GM23338 (cell line): ENCODE data around the gene RS1. TPM values are rescaled to one million over a fixed set of nuclear protein-coding genes. Genes with fewer than 3 reads are reported as not detected.

ENCODE experiments used
- ATAC-seq: fragments of 200-7000 bp; cut with Tn5 transposase; 3 replicates; pipeline ENCODE4 v1.9.1; 2020
- DNase-seq: peaks from one replicate; pipeline ENCODE4 v3.0.0-alpha.2; 2015; ENCODE audit warnings: low spot score
- H2AFZ ChIP-seq: fragments of 200-600 bp; sonication (generic); 2 replicates; pipeline ENCODE4 v1.8.0; 2016; ENCODE audit warnings: antibody characterized with exemption, mild to moderate bottlenecking, moderate library complexity
- H3F3A ChIP-seq: fragments of 200-600 bp; sonication (generic); replicated peaks from 2 replicates; pipeline ENCODE4 v1.8.0; 2017; ENCODE audit warnings: antibody characterized with exemption, mixed run types, low read depth
- H3K27ac ChIP-seq: fragments of 200-600 bp; sonication (generic); 2 replicates; pipeline ENCODE4 v1.6.1; 2016; ENCODE audit warnings: low read depth
- H3K27me3 ChIP-seq: fragments of 200-600 bp; sonication (generic); 2 replicates; pipeline ENCODE4 v1.8.0; 2016; ENCODE audit warnings: mild to moderate bottlenecking, mixed run types, moderate library complexity; ENCODE audit not compliant: insufficient read depth
- H3K36me3 ChIP-seq: fragments of 200-600 bp; sonication (generic); 2 replicates; pipeline ENCODE4 v1.8.0; 2016; ENCODE audit warnings: mild to moderate bottlenecking; ENCODE audit not compliant: insufficient read depth
- H3K4me1 ChIP-seq: fragments of 200-600 bp; sonication (generic); 2 replicates; pipeline ENCODE4 v1.8.0; 2016; ENCODE audit warnings: mild to moderate bottlenecking, moderate library complexity; ENCODE audit not compliant: insufficient read depth
- H3K4me2 ChIP-seq: fragments of 200-600 bp; sonication (generic); 2 replicates; pipeline ENCODE4 v1.7.1; 2017; ENCODE audit warnings: mixed run types
- H3K4me3 ChIP-seq: fragments of 200-600 bp; sonication (generic); 2 replicates; pipeline ENCODE4 v1.6.1; 2016; ENCODE audit warnings: mixed run types
- H3K79me2 ChIP-seq: fragments of 200-600 bp; sonication (generic); replicated peaks from 2 replicates; pipeline ENCODE4 v1.8.0; 2017; ENCODE audit warnings: mild to moderate bottlenecking; ENCODE audit not compliant: insufficient read depth
- H3K9me2 ChIP-seq: fragments of 200-600 bp; sonication (generic); 2 replicates; pipeline ENCODE4 v1.8.0; 2017; ENCODE audit not compliant: insufficient read depth
- H4K20me1 ChIP-seq: fragments of 200-600 bp; sonication (generic); replicated peaks from 2 replicates; pipeline ENCODE4 v1.8.0; 2017; ENCODE audit warnings: mild to moderate bottlenecking; ENCODE audit not compliant: insufficient read depth
- H3K27ac Mint-ChIP-seq: 2 replicates; pipeline ENCODE4 v1.8.0; 2020; ENCODE audit warnings: inconsistent platforms, mild to moderate bottlenecking, moderate library complexity, mixed read lengths
- H3K27me3 Mint-ChIP-seq: 3 replicates; pipeline ENCODE4 v1.8.0; 2022; ENCODE audit warnings: low read depth, mild to moderate bottlenecking, moderate library complexity, mixed read lengths, inconsistent platforms; ENCODE audit not compliant: insufficient read depth, poor library complexity
- H3K36me3 Mint-ChIP-seq: 3 replicates; pipeline ENCODE4 v1.8.0; 2021; ENCODE audit warnings: low read depth, mild to moderate bottlenecking, inconsistent platforms, moderate library complexity, mixed read lengths
- H3K4me1 Mint-ChIP-seq: 3 replicates; pipeline ENCODE4 v1.8.0; 2020; ENCODE audit warnings: mild to moderate bottlenecking, inconsistent platforms, mixed read lengths
- H3K4me3 Mint-ChIP-seq: 3 replicates; pipeline ENCODE4 v1.8.0; 2021; ENCODE audit warnings: moderate library complexity, mild to moderate bottlenecking, inconsistent platforms, mixed read lengths
- H3K9me3 Mint-ChIP-seq: 3 replicates; pipeline ENCODE4 v1.8.0; 2020; ENCODE audit warnings: moderate library complexity, mild to moderate bottlenecking, inconsistent platforms, mixed read lengths
- CREB1 ChIP-seq: fragments of 250-450 bp; sonication (Bioruptor Pico); IDR thresholded peaks from 2 replicates; pipeline ENCODE4 v1.5.0; 2020; ENCODE audit warnings: low read depth, mild to moderate bottlenecking, moderate library complexity
- CTCF ChIP-seq, 2 experiments: fragments of 200-600 bp in 1 of 2; sonication (generic) in 1 of 2; conservative IDR thresholded peaks; 2 replicates each; pipeline versions ENCODE4 v1.5.1 to v1.6.1; 2016 to 2017; ENCODE audit warnings: antibody characterized with exemption in 2 of 2, low read depth in 2 of 2, mild to moderate bottlenecking in 2 of 2, moderate library complexity in 1 of 2
- ETS1 ChIP-seq: IDR thresholded peaks from 2 replicates; pipeline ENCODE4 v1.6.1; 2016; ENCODE audit warnings: antibody characterized with exemption
- EZH2 ChIP-seq: fragments of 200-600 bp; sonication (generic); IDR thresholded peaks from one replicate; pipeline ENCODE4 v1.8.0; 2017; ENCODE audit warnings: antibody characterized with exemption, mild to moderate bottlenecking, low read depth; ENCODE audit not compliant: unreplicated experiment
- EZH2phosphoT487 ChIP-seq: fragments of 200-600 bp; sonication (generic); IDR thresholded peaks from one replicate; pipeline ENCODE4 v1.8.1; 2018; ENCODE audit warnings: antibody characterized with exemption; ENCODE audit not compliant: unreplicated experiment
- JUNB ChIP-seq: IDR thresholded peaks from one replicate; pipeline ENCODE4 v1.6.1; 2016; ENCODE audit warnings: antibody characterized with exemption; ENCODE audit not compliant: unreplicated experiment
- NANOG ChIP-seq: IDR thresholded peaks from 2 replicates; pipeline ENCODE4 v1.6.1; 2016; ENCODE audit warnings: antibody characterized with exemption, borderline replicate concordance
- POLR2AphosphoS5 ChIP-seq: IDR thresholded peaks from 2 replicates; pipeline ENCODE4 v1.6.1; 2016; ENCODE audit warnings: antibody characterized with exemption, low read depth
- REST ChIP-seq: IDR thresholded peaks from one replicate; pipeline ENCODE4 v1.6.1; 2018; ENCODE audit warnings: antibody characterized with exemption; ENCODE audit not compliant: unreplicated experiment
- STAT1 ChIP-seq: IDR thresholded peaks from one replicate; pipeline ENCODE4 v1.6.1; 2016; ENCODE audit warnings: antibody characterized with exemption; ENCODE audit not compliant: unreplicated experiment
- ZNF114 ChIP-seq: fragments of 250-450 bp; sonication (Bioruptor Pico); IDR thresholded peaks from 2 replicates; pipeline ENCODE4 v1.5.0; 2020; ENCODE audit warnings: mild to moderate bottlenecking, moderate library complexity
- ZNF331 ChIP-seq: fragments of 250-450 bp; sonication (Bioruptor Pico); IDR thresholded peaks from 2 replicates; pipeline ENCODE4 v1.5.0; 2020; ENCODE audit warnings: low read depth, mild to moderate bottlenecking, moderate library complexity
- ZNF462 ChIP-seq: fragments of 250-450 bp; sonication (Bioruptor Pico); IDR thresholded peaks from 2 replicates; pipeline ENCODE4 v1.5.0; 2020; ENCODE audit warnings: mild to moderate bottlenecking, moderate library complexity
- polyA plus RNA-seq: library from polyadenylated mRNA; unstranded; fragments of >200 nt; fragmentation: Nextera tagmentation; extraction: Ambion mirVana; gene quantifications from 2 replicates; pipeline ENCODE4 v1.2.1, GENCODE V29; 2016
- total RNA-seq: library from RNA; depleted of rRNA; stranded (reverse); fragments of >200 nt; shearing (Covaris generic); gene quantifications from 2 replicates; pipeline ENCODE4 v1.2.3, GENCODE V29; 2014

RS1 gene
- total and polyA plus RNA-seq, 2 experiments from 2014 or later, result not detected

- Histone ChIP-seq H3K36me3 (no peaks in the 10 kb centered on the region), H4K20me1 (no peaks in the 10 kb centered on the region), H3K4me2 (no peak overlapping the region), H2AFZ (no peak overlapping the region), H3K4me3 (no peak overlapping the region), H3K27ac (no peak overlapping the region), H3K27me3 (no peaks in the 10 kb centered on the region), H3F3A (no peaks in the 10 kb centered on the region), H3K9me2 (no peaks in the 10 kb centered on the region), H3K79me2 (no peaks in the 10 kb centered on the region), H3K4me1 (no peaks in the 10 kb centered on the region)
- Mint-ChIP-seq H3K9me3 (peaks cover 6% of the 10 kb centered on the region; the same call in 2 of the 3 replicates), H3K4me1 (peaks cover under 1% of the 10 kb centered on the region; the same call in 1 of the 3 replicates), H3K36me3 (no peaks in the 10 kb centered on the region), H3K27ac (no peak overlapping the region), H3K4me3 (no peak overlapping the region), H3K27me3 (no peaks in the 10 kb centered on the region)
- TF ChIP-seq EZH2phosphoT487 (no peak), NANOG (no peak), ZNF462 (CRISPR knock-in tag) (no peak), ZNF331 (CRISPR knock-in tag) (no peak), REST (no peak), CTCF (conservative IDR thresholded peaks at IDR 0.05; ENCODE audit: low read depth in 2 of 2) (no peak), ZNF114 (CRISPR knock-in tag) (no peak), JUNB (no peak), STAT1 (no peak), CREB1 (no peak), POLR2AphosphoS5 (no peak), EZH2 (no peak), ETS1 (no peak)
- ATAC-seq (no peak), DNase-seq (no peak)
Observed at GRCh38 chrX:18691431-18691830, 19.5 kb upstream of the RS1 start.
